Measurements from ENCODE around the gene RBBP4.
"Not testable (repeated sequence)": the region's sequence is repeated elsewhere in the genome, so short reads cannot be mapped to it uniquely, and the experiment has no call there.

The RBBP4 gene

GRCh38 chr1:32703479-32704291, 52.7 kb downstream of the RBBP4 start:
- no peak overlapping the region for H3K4me3 ChIP-seq (ENCODE audit: low read depth, low read length)
- TF ChIP-seq MYC (IDR thresholded peaks at IDR 0.05; ENCODE audit: low read depth, low read length), result no peak
- DNase-seq (ENCODE audit: low read depth), result no peak

- H3K4me3 ChIP-seq (ENCODE audit: low read depth, low read length), result no peak overlapping the region
- TF ChIP-seq MYC (IDR thresholded peaks at IDR 0.05; ENCODE audit: low read depth, low read length) (no peak), POLR2A (IDR thresholded peaks at IDR 0.05; ENCODE audit: extremely low read depth, insufficient read length) (no peak)
- TF ChIP-seq, protein P1, sequence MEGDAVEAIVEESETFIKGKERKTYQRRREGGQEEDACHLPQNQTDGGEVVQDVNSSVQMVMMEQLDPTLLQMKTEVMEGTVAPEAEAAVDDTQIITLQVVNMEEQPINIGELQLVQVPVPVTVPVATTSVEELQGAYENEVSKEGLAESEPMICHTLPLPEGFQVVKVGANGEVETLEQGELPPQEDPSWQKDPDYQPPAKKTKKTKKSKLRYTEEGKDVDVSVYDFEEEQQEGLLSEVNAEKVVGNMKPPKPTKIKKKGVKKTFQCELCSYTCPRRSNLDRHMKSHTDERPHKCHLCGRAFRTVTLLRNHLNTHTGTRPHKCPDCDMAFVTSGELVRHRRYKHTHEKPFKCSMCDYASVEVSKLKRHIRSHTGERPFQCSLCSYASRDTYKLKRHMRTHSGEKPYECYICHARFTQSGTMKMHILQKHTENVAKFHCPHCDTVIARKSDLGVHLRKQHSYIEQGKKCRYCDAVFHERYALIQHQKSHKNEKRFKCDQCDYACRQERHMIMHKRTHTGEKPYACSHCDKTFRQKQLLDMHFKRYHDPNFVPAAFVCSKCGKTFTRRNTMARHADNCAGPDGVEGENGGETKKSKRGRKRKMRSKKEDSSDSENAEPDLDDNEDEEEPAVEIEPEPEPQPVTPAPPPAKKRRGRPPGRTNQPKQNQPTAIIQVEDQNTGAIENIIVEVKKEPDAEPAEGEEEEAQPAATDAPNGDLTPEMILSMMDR (IDR thresholded peaks at IDR 0.05; ENCODE audit: low read depth, low read length), result no peak
- TF ChIP-seq, protein P2, sequence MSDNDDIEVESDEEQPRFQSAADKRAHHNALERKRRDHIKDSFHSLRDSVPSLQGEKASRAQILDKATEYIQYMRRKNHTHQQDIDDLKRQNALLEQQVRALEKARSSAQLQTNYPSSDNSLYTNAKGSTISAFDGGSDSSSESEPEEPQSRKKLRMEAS (IDR thresholded peaks at IDR 0.05; ENCODE audit: low read depth, low read length), result no peak
- DNase-seq (ENCODE audit: low read depth), result no peak
Observed at GRCh38 chr1:32705516-32705915, 54.5 kb downstream of the RBBP4 start.

- TF ChIP-seq POLR2A (IDR thresholded peaks at IDR 0.05; ENCODE audit: extremely low read depth, insufficient read length), result no peak
- no peak for TF ChIP-seq MYC (IDR thresholded peaks at IDR 0.05; ENCODE audit: low read depth, low read length)
- TF ChIP-seq, protein P2 (IDR thresholded peaks at IDR 0.05; ENCODE audit: low read depth, low read length), result no peak
- TF ChIP-seq, protein P1 (IDR thresholded peaks at IDR 0.05; ENCODE audit: low read depth, low read length), result no peak
- DNase-seq (ENCODE audit: low read depth), result no peak
- H3K4me3 ChIP-seq (ENCODE audit: low read depth, low read length), result no peak overlapping the region
Observed at GRCh38 chr1:32706491-32706890, 55.5 kb downstream of the RBBP4 start.

- DNase-seq (ENCODE audit: low read depth), result no peak
- TF ChIP-seq, protein P2 (IDR thresholded peaks at IDR 0.05; ENCODE audit: low read depth, low read length), result no peak
- no peak for TF ChIP-seq MYC (IDR thresholded peaks at IDR 0.05; ENCODE audit: low read depth, low read length)
- TF ChIP-seq, protein P1 (IDR thresholded peaks at IDR 0.05; ENCODE audit: low read depth, low read length), result no peak
- no peak for TF ChIP-seq POLR2A (IDR thresholded peaks at IDR 0.05; ENCODE audit: extremely low read depth, insufficient read length)
- H3K4me3 ChIP-seq (ENCODE audit: low read depth, low read length), result no peak overlapping the region
Observed at GRCh38 chr1:32709075-32709474, 58.1 kb downstream of the RBBP4 start.

DNA sequence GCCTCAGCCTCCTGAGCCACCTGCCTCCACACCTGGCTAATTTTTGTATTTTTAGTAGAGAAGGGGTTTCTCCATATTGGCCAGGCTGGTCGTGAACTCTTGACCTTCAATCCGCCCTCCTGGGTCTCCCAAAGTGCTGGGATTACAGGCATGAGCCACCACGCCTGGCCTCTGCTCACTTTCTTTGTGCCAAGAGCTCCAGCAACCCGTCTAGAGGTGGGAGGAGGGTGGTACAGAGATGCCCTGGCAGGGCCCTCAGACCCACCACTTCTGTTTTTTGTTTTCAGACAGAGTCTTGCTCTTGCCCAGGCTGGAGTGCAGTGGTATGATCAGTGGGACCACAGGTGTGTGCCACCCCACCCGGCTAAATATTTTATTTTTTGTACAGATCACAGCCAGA, 58.5 kb downstream of the RBBP4 start:
- TF ChIP-seq, protein P2 (IDR thresholded peaks at IDR 0.05; ENCODE audit: low read depth, low read length), result no peak
- TF ChIP-seq POLR2A (IDR thresholded peaks at IDR 0.05; ENCODE audit: extremely low read depth, insufficient read length) (no peak), MYC (IDR thresholded peaks at IDR 0.05; ENCODE audit: low read depth, low read length) (no peak)
- TF ChIP-seq, protein P1 (IDR thresholded peaks at IDR 0.05; ENCODE audit: low read depth, low read length), result no peak
- H3K4me3 ChIP-seq (ENCODE audit: low read depth, low read length), result no peak overlapping the region
- DNase-seq (ENCODE audit: low read depth), result no peak

DNA sequence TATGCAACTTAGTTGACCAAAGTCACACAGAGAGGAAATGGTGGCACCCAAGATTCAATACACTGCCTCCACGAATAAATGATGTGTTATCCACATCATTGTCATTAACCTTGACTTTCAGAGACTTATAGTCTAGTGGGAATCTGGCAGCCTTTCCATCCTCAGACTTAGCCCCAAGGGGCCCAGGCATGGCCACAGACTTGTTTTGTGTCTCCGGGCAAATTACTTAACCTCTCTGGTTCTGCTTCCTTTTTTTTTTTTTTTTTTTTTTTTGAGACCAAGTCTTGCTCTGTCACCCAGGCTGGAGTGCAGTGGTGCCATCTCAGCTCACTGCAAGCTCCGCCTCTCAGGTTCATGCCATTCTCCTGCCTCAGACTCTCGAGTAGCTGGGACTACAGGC, 60.2 kb downstream of the RBBP4 start:
- not testable (repeated sequence) for H3K4me3 ChIP-seq (ENCODE audit: low read depth, low read length); DNase-seq (ENCODE audit: low read depth)

DNA sequence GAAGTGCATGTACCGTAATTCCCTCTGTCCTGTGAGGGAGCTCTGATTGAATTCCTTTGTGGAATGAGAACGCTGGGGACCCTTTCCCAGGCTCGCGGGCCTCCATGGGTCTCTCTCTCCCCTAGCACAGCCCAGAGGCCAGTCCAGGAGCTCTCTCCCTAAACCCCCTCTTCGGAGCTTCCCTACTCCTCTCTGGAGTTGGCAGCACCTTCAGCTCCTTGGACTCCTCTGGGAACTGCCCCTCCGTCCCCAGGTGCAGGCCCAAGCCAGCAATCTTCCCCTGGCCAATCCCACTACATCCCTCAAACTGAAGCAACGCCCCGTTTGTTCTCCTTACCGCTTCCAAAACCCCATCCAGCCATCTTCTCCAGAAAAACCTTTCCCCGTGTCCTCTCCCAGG, 62.1 kb downstream of the RBBP4 start:
- TF ChIP-seq, protein P1 (IDR thresholded peaks at IDR 0.05; ENCODE audit: low read depth, low read length), result no peak
- TF ChIP-seq MYC (IDR thresholded peaks at IDR 0.05; ENCODE audit: low read depth, low read length) (no peak), POLR2A (IDR thresholded peaks at IDR 0.05; ENCODE audit: extremely low read depth, insufficient read length) (no peak)
- TF ChIP-seq, protein P2 (IDR thresholded peaks at IDR 0.05; ENCODE audit: low read depth, low read length), result no peak
- no peak overlapping the region for H3K4me3 ChIP-seq (ENCODE audit: low read depth, low read length)
- no peak for DNase-seq (ENCODE audit: low read depth)

Measured in NB4 (cell line).